ENCODE measurements around the gene CTSW. TPM values are rescaled to one million over a fixed set of nuclear protein-coding genes. Genes with fewer than 3 reads are reported as not detected.

The CTSW gene
- total and polyA plus RNA-seq, 9 donors: 0.48 to 2.3 (median 0.75) TPM

DNA sequence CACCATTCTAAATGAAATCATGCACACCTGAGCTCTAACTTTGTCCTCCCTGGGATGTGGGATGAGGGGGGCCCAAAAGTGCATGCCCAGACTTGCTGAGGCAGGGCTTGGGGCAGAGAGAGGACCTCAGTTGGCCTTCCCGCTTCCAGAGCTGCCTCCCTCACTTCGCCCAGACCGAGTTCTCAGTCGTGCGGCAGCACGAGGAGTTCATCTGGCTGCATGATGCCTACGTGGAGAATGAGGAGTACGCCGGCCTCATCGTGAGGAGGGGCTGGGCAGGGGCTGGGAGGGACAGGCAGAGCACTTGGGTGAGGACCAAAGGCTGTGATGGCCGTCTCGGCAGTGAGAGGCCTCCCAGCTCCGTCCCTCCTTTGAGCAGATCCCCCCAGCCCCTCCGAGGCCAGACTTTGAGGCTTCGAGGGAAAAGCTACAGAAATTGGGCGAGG, 29.8 kb upstream of the CTSW start:
- peak; percentile 6 for DNase-seq
- peaks cover 37% of the 10 kb centered on the region for H3K36me3 ChIP-seq (ENCODE audit: control insufficient read depth, insufficient read depth, low read length)
- H3K27me3 ChIP-seq (ENCODE audit: control insufficient read depth, insufficient read depth, low read length): no peaks in the 10 kb centered on the region
- H3K9me3 ChIP-seq (replicated peaks; ENCODE audit: control insufficient read depth, low read depth, low read length): peaks cover 4% of the 10 kb centered on the region
- no peak overlapping the region for H3K27ac ChIP-seq (ENCODE audit: low read length)
- WGBS (ENCODE audit: insufficient coverage): 47% methylated on average over 13 of the region's 16 CpGs
- H3K4me1 ChIP-seq (ENCODE audit: control insufficient read depth, insufficient read depth, low read length): no peaks in the 10 kb centered on the region
- H3K4me3 ChIP-seq (ENCODE audit: low read length): no peak overlapping the region

DNA sequence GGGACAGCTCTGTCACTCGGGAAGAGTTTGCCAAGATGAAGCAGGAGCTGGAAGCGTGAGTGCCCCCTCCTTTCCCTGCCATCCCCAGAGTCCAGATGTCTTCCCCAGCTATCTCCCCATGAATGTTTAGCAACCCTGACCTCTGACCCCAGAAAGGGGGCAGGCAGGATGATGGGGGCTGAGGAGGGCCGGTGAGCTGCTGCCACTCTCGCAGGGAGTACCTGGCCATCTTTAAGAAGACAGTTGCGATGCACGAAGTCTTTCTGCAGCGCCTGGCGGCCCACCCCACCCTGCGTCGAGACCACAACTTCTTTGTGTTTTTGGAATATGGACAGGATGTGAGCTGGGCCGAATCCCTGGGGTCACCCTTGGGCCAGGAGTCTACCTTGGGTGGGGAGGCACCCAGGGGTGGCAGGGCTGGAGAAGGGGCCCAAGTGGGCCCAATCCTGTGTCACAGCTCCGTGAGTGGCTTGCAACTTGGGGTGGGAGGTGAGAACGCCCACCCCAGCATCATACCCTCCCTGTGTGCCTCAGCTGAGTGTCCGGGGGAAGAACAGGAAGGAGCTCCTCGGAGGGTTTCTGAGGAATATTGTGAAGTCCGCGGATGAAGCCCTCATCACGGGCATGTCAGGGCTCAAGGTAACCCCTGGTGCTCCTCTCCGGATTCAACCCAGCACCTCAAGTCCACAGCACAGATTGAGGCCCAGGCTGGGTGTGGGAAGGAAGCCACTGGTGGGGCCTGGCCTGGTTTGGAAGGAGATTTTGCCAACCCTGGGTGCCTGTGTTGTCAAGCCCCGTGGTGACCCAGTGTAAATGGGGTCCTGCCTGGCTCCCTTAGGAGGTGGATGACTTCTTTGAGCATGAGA, 29.2 kb upstream of the CTSW start:
- Histone ChIP-seq H3K27ac (ENCODE audit: low read length) (no peak overlapping the region), H3K9me3 (replicated peaks; ENCODE audit: control insufficient read depth, low read depth, low read length) (peaks cover 4% of the 10 kb centered on the region), H3K27me3 (ENCODE audit: control insufficient read depth, insufficient read depth, low read length) (no peaks in the 10 kb centered on the region), H3K4me1 (ENCODE audit: control insufficient read depth, insufficient read depth, low read length) (no peaks in the 10 kb centered on the region), H3K36me3 (ENCODE audit: control insufficient read depth, insufficient read depth, low read length) (peaks cover 43% of the 10 kb centered on the region), H3K4me3 (ENCODE audit: low read length) (no peak overlapping the region)
- 65% methylated on average over 14 of the region's 20 CpGs for WGBS (ENCODE audit: insufficient coverage)
- peak; percentile 9 for DNase-seq

DNA sequence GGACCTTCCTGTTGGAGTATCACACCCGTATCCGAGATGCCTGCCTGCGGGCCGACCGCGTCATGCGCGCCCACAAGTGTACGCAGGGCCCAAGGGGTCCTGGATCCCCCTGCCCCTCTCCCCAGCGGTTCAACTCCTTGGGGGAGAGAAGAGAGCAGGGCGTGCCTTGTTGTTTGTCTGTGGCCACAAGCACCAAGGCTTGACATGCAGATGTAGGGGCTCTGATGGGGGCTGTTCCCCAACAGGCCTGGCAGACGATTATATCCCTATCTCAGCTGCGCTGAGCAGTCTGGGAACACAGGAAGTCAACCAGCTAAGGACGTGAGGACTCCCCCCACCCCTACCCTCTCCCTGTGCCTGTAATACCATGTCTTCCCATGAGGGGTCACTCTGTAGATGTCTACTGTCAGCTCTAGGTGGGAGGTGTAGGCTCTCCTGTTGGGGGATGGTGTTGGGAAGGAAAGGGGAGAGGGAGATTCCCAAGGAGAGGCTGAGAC, 28.5 kb upstream of the CTSW start:
- Histone ChIP-seq H3K27ac (ENCODE audit: low read length) (no peak overlapping the region), H3K27me3 (ENCODE audit: control insufficient read depth, insufficient read depth, low read length) (no peaks in the 10 kb centered on the region), H3K4me3 (ENCODE audit: low read length) (no peak overlapping the region), H3K4me1 (ENCODE audit: control insufficient read depth, insufficient read depth, low read length) (peaks cover 3% of the 10 kb centered on the region), H3K36me3 (ENCODE audit: control insufficient read depth, insufficient read depth, low read length) (peaks cover 50% of the 10 kb centered on the region), H3K9me3 (replicated peaks; ENCODE audit: control insufficient read depth, low read depth, low read length) (peaks cover 4% of the 10 kb centered on the region)
- peak; percentile 7 for DNase-seq
- WGBS (ENCODE audit: insufficient coverage): 100% methylated on average over 1 of the region's 14 CpGs

DNA sequence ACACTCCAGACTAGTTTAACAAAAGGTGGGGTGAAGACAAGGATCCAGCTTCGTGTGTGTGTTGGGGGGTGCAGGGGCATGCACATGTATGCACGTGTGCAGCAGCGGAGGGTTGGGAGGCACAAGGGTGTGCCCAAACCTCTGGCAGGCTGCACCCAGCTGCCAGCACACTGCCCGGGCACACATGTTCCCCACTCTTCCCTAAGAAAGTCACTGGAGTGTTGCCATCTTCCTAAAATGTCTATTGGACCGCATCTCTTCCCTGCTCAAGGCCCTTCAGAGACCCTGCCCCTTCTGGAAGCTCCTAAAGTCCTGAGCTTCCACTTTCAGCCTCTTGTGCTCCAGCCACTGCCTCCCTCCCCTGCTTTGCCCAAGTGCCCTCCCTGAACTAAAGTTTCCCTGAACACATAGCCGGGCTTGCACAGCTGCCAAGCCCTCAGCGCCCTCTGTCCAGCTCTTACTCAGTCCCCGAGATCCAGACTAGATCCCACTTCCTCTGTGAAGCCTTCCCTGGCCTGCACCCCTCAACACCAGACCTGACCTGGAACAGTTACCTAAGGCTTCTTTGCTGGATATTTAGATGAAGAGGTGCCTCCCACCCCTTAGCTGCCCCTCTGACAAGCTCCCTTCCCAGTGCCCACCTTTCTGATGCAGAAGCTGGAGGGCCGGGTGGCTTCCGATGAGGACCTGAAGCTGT, 27.7 kb upstream of the CTSW start:
- 97% methylated on average over 5 of the region's 10 CpGs for WGBS (ENCODE audit: insufficient coverage)
- no peak overlapping the region for H3K27ac ChIP-seq (ENCODE audit: low read length)
- peaks cover 4% of the 10 kb centered on the region for H3K9me3 ChIP-seq (replicated peaks; ENCODE audit: control insufficient read depth, low read depth, low read length)
- H3K4me1 ChIP-seq (ENCODE audit: control insufficient read depth, insufficient read depth, low read length): peaks cover 10% of the 10 kb centered on the region
- no peaks in the 10 kb centered on the region for H3K27me3 ChIP-seq (ENCODE audit: control insufficient read depth, insufficient read depth, low read length)
- peaks cover 58% of the 10 kb centered on the region for H3K36me3 ChIP-seq (ENCODE audit: control insufficient read depth, insufficient read depth, low read length)
- DNase-seq: peak; percentile 8
- H3K4me3 ChIP-seq (ENCODE audit: low read length): no peak overlapping the region

DNA sequence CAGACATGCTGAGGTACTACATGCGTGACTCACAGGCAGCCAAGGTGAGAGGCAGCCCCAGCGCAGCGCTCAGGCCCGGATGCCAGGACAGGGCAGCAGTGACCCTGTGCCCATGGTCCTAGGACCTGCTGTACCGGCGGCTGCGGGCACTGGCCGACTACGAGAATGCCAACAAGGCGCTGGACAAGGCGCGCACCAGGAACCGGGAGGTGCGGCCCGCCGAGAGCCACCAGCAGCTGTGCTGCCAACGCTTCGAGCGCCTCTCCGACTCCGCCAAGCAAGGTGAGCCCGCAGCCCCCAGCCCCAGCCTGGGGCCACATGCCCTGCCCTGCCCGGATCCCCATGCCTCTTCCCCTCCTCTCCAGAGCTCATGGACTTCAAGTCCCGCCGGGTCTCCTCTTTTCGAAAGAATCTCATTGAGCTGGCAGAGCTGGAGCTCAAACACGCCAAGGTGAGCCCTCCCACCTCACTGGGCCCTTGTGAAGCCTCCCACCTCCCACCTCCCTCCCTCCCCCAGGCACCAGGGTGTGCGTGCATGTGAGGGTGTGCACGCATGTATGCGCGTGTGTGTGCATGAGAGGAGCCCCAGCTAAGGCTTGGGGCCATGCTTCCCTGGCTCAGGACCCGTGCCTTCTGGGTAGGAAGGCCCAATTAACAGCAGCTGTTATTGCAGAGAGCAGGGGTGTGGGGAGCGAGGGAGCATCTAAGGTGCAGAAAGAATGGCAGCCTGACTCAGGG, 27.0 kb upstream of the CTSW start:
- DNase-seq: peak; percentile 11
- 92% methylated on average over 29 of the region's 33 CpGs for WGBS (ENCODE audit: insufficient coverage)
- no peak overlapping the region for H3K27ac ChIP-seq (ENCODE audit: low read length)

DNA sequence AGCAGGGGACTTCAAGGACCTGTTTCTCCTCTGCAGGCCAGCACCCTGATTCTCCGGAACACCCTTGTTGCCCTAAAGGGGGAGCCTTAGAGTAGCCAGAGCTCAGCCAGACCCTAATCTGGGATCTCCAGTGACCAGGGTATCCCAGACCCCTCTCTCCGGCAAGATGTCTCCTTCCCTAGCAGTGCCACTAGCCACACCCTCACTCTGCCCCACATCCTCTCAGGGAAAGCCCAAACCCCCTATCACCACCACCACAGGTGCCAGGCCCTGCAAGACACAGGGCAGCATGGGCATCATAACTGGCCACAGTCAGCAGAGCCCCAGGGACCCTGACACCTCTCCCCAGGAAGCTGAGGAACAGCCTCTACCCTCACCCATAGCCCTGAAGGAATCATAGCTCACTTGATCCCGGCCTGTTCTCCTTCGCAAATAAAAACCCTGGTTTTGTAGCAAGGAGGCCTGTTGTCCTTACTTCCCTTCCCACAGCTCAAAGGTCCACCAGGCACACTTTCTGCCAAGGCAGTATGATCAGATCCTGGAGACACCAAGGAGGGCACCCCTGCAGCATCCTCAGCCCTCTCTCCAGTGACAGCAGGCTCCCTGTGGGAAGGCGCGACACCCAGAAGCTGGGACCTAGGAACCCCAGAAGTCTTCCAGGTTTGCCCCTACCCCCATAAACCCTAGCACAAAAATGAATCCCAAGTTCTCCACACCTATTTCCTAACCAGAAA, 26.2 kb upstream of the CTSW start:
- H3K36me3 ChIP-seq (ENCODE audit: control insufficient read depth, insufficient read depth, low read length): peaks cover 58% of the 10 kb centered on the region
- WGBS (ENCODE audit: insufficient coverage): 90% methylated on average over 5 of the region's 6 CpGs
- H3K27me3 ChIP-seq (ENCODE audit: control insufficient read depth, insufficient read depth, low read length): no peaks in the 10 kb centered on the region
- DNase-seq: no peak
- H3K4me1 ChIP-seq (ENCODE audit: control insufficient read depth, insufficient read depth, low read length): peaks cover 10% of the 10 kb centered on the region
- no peak overlapping the region for H3K4me3 ChIP-seq (ENCODE audit: low read length)
- peaks cover 4% of the 10 kb centered on the region for H3K9me3 ChIP-seq (replicated peaks; ENCODE audit: control insufficient read depth, low read depth, low read length)
- no peak overlapping the region for H3K27ac ChIP-seq (ENCODE audit: low read length)

More for the DNA sequence above, 27.0 kb upstream of the CTSW start:
- Histone ChIP-seq H3K4me3 (ENCODE audit: low read length) (no peak overlapping the region), H3K27me3 (ENCODE audit: control insufficient read depth, insufficient read depth, low read length) (no peaks in the 10 kb centered on the region), H3K4me1 (ENCODE audit: control insufficient read depth, insufficient read depth, low read length) (peaks cover 10% of the 10 kb centered on the region), H3K36me3 (ENCODE audit: control insufficient read depth, insufficient read depth, low read length) (peaks cover 58% of the 10 kb centered on the region), H3K9me3 (replicated peaks; ENCODE audit: control insufficient read depth, low read depth, low read length) (peaks cover 4% of the 10 kb centered on the region)

DNA sequence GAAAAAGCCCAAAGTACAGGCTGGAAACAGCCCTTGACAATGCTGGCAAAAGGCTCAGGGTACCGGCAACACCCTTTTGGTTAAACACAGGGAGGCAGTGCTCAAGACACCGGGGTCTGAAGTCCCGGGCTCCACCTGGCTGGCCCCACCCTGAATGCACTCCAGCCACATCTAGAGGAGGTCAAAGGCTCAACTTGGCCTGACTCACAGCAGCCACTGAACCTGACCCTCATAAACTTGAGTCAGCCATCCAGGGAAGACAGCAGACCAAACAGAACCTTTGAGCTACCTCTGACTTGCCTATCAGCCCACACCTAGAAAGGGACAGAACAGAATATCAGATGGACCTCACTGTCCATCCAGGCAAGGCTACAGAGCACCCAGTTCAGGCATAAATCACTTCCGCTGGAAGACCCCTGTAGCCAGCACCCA, 25.5 kb upstream of the CTSW start:
- peaks cover 18% of the 10 kb centered on the region for H3K4me1 ChIP-seq (ENCODE audit: control insufficient read depth, insufficient read depth, low read length)
- H3K36me3 ChIP-seq (ENCODE audit: control insufficient read depth, insufficient read depth, low read length): peaks cover 58% of the 10 kb centered on the region
- no peak overlapping the region for H3K27ac ChIP-seq (ENCODE audit: low read length)
- peaks cover 4% of the 10 kb centered on the region for H3K9me3 ChIP-seq (replicated peaks; ENCODE audit: control insufficient read depth, low read depth, low read length)
- no peak overlapping the region for H3K4me3 ChIP-seq (ENCODE audit: low read length)
- H3K27me3 ChIP-seq (ENCODE audit: control insufficient read depth, insufficient read depth, low read length): no peaks in the 10 kb centered on the region
- WGBS (ENCODE audit: insufficient coverage): 93% methylated on average over 4 of the region's 4 CpGs
- DNase-seq: peak; percentile 2

DNA sequence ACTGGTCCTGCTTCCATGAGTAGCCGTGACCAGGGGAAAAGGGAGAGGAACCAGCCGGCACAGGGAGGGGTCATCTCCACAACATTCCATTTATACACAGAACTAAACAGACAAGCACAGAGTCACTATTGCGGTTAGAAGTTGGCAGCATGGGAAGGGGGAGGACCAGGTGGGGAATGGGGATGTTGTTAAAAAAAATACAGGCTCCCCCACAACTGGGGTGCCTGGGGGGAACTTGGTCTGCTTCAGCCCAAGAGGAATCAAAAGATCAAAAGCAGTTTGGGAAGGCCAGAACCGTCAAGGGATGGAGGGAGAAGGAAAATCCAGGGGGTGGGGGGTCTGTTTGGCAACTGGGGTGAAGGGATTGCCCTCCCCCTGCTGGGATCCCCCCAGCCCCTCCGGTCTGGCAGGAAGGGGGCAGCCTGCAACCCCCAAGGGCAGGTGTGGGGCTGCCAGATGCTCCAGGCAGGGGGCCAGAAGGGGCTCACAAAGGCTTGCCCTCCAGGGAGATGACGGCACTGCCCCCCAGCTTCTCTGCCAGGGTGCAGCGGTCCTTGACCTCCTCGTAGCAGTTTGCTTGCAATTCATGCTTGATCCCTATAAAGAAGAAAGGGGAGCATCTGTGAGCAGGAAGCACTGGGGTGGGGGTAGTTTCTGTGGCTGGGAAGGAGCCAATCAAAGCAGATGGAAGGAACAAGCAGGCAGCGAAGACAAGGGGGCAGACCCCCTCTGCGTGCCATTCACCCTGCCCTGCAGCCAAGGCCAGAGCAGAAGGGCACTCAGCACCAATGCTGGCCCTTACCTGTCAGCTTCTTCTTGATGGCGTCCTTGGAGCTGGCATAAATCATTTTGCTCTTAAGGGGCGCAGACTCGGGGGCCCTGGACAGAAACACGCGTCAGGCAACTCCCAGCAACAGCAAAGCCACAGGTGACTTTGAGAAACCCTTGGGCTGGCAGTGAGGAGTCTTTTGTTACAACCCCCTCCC, 24.5 kb upstream of the CTSW start:
- H3K36me3 ChIP-seq (ENCODE audit: control insufficient read depth, insufficient read depth, low read length): peaks cover 58% of the 10 kb centered on the region
- H3K9me3 ChIP-seq (replicated peaks; ENCODE audit: control insufficient read depth, low read depth, low read length): peaks cover 4% of the 10 kb centered on the region
- H3K4me1 ChIP-seq (ENCODE audit: control insufficient read depth, insufficient read depth, low read length): peaks cover 27% of the 10 kb centered on the region
- peak; percentile 8 for DNase-seq
- H3K4me3 ChIP-seq (ENCODE audit: low read length): no peak overlapping the region
- no peak overlapping the region for H3K27ac ChIP-seq (ENCODE audit: low read length)
- H3K27me3 ChIP-seq (ENCODE audit: control insufficient read depth, insufficient read depth, low read length): no peaks in the 10 kb centered on the region
- 77% methylated on average over 12 of the region's 15 CpGs for WGBS (ENCODE audit: insufficient coverage)
